ENCODE measurements around the gene RTBDN. TPM values are rescaled to one million over a fixed set of nuclear protein-coding genes. Genes with fewer than 3 reads are reported as not detected.

The RTBDN gene
- polyA plus RNA-seq, 6 donors from 2014 or later = not detected

GRCh38 chr19:12785431-12786031 lies 48.8 kb downstream of the RTBDN start:
- no peak for DNase-seq

DNA sequence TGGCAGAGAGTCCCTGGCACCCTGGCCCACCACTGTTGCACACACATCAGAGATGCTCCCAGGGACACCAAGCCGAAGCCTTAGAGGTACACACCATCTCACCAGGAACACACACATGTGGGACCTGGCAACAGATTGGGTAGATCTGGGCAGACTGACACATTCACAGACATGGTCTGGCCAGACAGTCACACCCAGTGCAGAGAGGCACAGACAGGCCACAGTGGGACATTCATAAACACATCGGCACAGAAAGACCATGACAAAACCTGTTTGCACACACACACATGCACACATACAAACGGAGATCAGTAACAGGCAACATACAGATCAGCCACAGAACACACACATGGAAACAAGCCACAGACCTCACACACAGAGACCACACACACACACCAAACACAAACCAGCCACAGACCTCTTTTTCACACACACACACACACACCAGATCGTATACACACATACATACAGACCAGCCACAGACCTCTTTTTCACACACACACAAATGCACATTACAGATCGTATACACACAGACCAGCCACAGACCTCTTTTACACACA lies 49.4 kb downstream of the RTBDN start:
- ATAC-seq (ENCODE audit: low read depth in 2 of 2) = no peak
- H3K4me3 Mint-ChIP-seq = no peak overlapping the region
- H3K4me1 Mint-ChIP-seq = peaks cover 21 to 41% (median 27%) of the 10 kb centered on the region in 3 donors
- H3K36me3 Mint-ChIP-seq = no peaks in the 10 kb centered on the region
- H3K27me3 Mint-ChIP-seq = no peaks in the 10 kb centered on the region
- DNase-seq = no peak
- no peaks in the 10 kb centered on the region for H3K9me3 Mint-ChIP-seq
- H3K27ac Mint-ChIP-seq = no peak overlapping the region

More at GRCh38 chr19:12785431-12786031, 48.8 kb downstream of the RTBDN start:
- Mint-ChIP-seq H3K27ac (no peak overlapping the region), H3K36me3 (no peaks in the 10 kb centered on the region), H3K4me1 (peaks cover 25 to 43% (median 31%) of the 10 kb centered on the region in 3 donors), H3K4me3 (no peak overlapping the region), H3K27me3 (no peaks in the 10 kb centered on the region), H3K9me3 (no peaks in the 10 kb centered on the region)
- ATAC-seq (ENCODE audit: low read depth in 2 of 2) = no peak

GRCh38 chr19:12784394-12784870 lies 49.9 kb downstream of the RTBDN start:
- Mint-ChIP-seq H3K27ac (no peak overlapping the region), H3K9me3 (no peaks in the 10 kb centered on the region), H3K36me3 (no peaks in the 10 kb centered on the region), H3K4me3 (no peak overlapping the region), H3K27me3 (no peaks in the 10 kb centered on the region), H3K4me1 (peaks cover 22 to 46% (median 28%) of the 10 kb centered on the region in 3 donors)
- ATAC-seq (ENCODE audit: low read depth in 2 of 2) (no peak), DNase-seq (no peak)

DNA sequence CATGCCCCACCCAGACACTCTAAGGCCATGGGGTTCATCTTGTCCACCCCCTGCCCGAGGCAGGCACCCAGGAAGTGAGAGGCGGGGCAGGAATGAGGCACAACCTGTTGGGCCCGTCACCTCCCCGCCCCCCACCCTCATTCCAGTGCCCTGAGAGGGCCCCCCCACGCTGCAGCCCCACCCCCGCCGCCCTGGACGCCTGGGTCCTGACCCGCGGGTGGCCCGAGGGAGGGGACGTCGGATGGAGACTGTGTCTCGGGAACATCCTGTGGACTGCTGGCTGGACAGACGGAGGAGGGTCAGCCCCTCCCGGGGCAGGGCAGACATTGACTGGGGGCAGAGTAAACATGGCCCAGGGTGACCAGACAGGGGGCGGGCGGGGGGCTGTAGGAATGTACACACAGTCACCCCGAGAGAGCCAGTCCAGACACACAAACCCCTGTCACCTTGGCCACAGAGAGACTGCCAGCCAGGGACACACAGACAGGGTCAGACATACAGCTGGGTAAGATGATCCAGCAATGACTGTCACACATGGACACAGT lies 50.5 kb downstream of the RTBDN start:
- H3K4me1 Mint-ChIP-seq = peaks cover 22 to 47% (median 27%) of the 10 kb centered on the region in 3 donors
- H3K36me3 Mint-ChIP-seq = no peaks in the 10 kb centered on the region
- H3K27ac Mint-ChIP-seq = peak overlapping the region in 4 of 6 donors; percentile 94 to 100 (median 98)
- no peaks in the 10 kb centered on the region for H3K27me3 Mint-ChIP-seq
- ATAC-seq (ENCODE audit: low read depth in 2 of 2) = no peak
- no peak for DNase-seq
- no peaks in the 10 kb centered on the region for H3K9me3 Mint-ChIP-seq
- H3K4me3 Mint-ChIP-seq = peak overlapping the region in 6 of 8 donors; percentile 53 to 90 (median 72)

DNA sequence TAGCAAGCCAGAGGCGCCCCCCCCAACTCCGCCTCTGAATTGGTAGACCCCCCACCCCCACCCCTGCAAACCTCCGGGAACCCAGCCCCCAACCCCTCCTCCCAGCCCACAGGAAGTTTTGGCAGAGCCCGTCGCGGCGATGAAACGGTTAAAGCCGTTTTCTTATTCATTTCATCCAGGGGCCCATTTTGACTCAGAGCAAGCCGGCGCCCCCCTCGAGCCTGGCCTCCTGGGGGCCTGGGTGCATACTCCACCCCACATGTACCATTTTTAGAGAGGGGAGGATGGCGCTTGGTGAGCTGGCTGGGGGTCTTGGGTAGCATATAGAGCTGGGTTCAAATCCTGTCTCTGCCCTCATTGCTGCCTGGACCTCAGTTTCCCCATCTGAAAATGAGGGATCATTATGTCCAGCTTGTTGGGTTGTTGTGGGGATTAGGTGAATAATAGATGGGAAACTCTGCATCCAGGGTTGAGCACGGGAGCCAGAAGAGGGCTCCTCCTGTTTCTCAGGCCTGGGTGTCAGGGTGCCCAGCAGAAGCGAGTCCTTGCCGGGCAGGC lies 51.0 kb downstream of the RTBDN start:
- no peaks in the 10 kb centered on the region for H3K9me3 Mint-ChIP-seq
- no peaks in the 10 kb centered on the region for H3K36me3 Mint-ChIP-seq
- H3K27ac Mint-ChIP-seq = peak overlapping the region in 4 of 6 donors; percentile 94 to 100 (median 98)
- peaks cover 22 to 47% (median 24%) of the 10 kb centered on the region in 3 donors for H3K4me1 Mint-ChIP-seq
- H3K27me3 Mint-ChIP-seq = no peaks in the 10 kb centered on the region
- ATAC-seq (ENCODE audit: low read depth in 2 of 2) (no peak), DNase-seq (no peak)
- H3K4me3 Mint-ChIP-seq = peak overlapping the region in 7 of 8 donors; percentile 30 to 90 (median 79)

DNA sequence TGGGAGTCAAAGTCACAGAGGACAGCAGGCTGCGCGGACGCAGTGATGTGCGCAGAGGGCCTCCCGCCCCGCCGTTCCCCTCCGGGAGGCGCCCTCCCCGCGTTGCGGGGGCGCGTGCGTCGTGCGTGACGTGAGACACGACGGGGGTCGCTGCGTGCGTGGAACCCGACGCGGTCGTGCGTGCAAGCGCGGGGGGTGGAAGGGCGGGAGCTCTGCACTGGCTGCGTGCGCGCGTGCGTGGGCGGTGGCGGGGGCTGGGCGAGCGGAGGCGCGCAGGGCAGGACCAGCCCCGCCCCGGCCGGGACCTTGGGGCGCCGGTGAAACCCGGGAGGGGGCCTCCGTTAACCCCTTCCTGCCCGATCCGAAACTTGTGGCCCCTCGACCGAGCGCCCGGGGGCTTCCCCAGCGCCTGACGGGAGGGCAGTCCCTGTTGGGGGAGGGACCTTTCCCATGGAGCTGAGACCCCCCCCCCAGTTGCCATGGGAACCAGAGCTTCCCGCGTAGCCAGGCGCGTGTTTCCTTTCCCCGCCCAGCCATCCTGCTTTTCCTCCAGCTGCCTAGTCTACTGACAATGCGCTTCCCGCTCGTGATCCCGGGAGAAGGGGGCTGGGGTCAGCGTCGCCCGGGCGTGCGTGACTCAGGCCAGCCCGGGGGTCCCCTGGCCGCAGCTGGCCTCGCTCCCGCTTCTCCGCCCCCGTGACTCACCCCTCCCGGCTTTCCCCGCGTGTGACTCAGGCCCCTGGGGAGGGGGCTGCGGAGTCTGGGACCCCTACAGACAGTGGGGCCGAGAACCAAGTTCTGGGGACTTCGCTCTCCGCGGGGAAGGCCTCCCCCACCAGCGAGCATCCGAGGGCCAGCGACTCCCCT lies 51.7 kb downstream of the RTBDN start:
- Mint-ChIP-seq H3K4me3 (peak overlapping the region in 7 of 8 donors; percentile 71 to 95 (median 89)), H3K4me1 (peaks cover 24 to 46% (median 26%) of the 10 kb centered on the region in 3 donors), H3K36me3 (no peaks in the 10 kb centered on the region), H3K27ac (peak overlapping the region in 4 of 6 donors; percentile 98 to 100 (median 99)), H3K9me3 (no peaks in the 10 kb centered on the region), H3K27me3 (no peaks in the 10 kb centered on the region)
- DNase-seq (peak; percentile 98), ATAC-seq (ENCODE audit: low read depth in 2 of 2) (peak in 1 of 2 donors; percentile 48)

DNA sequence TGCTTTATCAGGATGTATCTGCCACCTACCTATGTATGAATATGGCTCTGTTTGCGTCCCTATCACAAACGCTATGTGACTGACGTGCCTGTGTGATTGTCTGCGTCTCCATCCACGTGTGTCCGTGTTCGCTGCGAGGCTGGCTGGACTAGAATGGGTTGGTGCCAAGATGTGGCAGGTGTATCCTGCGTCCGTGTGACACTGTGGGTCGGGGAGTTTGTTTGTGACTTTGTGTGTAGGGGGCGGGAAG lies 52.3 kb downstream of the RTBDN start:
- H3K9me3 Mint-ChIP-seq = no peaks in the 10 kb centered on the region
- peak overlapping the region in 7 of 8 donors; percentile 71 to 95 (median 89) for H3K4me3 Mint-ChIP-seq
- DNase-seq (no peak), ATAC-seq (ENCODE audit: low read depth in 2 of 2) (peak; percentile 71 to 74)
- H3K36me3 Mint-ChIP-seq = no peaks in the 10 kb centered on the region
- no peaks in the 10 kb centered on the region for H3K27me3 Mint-ChIP-seq
- peak overlapping the region in 4 of 6 donors; percentile 98 to 100 (median 99) for H3K27ac Mint-ChIP-seq
- peaks cover 24 to 45% (median 31%) of the 10 kb centered on the region in 3 donors for H3K4me1 Mint-ChIP-seq

DNA sequence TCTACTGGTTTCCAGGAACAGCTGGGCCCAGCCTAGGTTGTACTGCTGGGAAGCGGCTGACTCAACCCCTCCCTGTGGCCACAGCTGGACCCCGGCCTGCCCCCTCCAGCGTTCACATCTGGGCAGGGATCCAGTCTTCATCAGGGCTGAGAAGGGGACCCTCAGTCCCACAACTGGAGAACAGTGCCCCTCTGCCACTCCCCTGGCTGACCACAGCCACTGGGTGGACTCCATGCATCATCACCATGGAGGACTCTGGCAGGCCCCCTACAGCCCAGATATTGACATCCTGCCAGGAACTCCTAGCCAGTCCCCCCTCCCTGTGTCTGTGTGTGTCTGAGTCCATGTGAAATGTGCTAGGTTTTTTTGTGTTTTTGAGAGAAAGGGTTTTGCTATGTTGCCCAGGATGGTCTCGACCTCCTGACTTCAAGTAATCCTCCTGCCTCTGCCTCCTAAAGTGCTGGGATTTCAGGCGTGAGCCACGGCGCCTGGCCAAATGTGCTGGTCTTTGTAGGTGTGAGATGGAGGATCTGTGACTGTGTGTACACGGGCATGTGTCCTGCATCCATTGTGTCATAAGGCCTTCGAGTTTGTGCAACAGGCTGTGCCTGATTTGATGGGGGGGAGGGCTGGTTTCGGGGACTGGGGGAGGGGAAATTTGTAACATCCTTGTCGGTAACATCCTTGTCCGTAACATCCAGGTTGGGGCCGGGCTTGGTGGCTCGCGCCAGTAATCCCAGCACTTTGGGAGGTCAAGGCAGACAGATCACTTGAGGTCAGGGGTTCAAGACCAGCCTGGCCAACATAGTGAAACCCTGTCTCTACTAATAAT lies 55.0 kb downstream of the RTBDN start:
- peak overlapping the region; percentile 51 to 97 (median 90) for H3K27ac Mint-ChIP-seq
- H3K36me3 Mint-ChIP-seq = no peaks in the 10 kb centered on the region
- peak overlapping the region; percentile 26 to 86 (median 58) for H3K4me3 Mint-ChIP-seq
- ATAC-seq (ENCODE audit: low read depth in 2 of 2) (no peak), DNase-seq (no peak)
- peaks cover 24 to 49% (median 36%) of the 10 kb centered on the region in 3 donors for H3K4me1 Mint-ChIP-seq
- H3K27me3 Mint-ChIP-seq = no peaks in the 10 kb centered on the region
- H3K9me3 Mint-ChIP-seq = no peaks in the 10 kb centered on the region

DNA sequence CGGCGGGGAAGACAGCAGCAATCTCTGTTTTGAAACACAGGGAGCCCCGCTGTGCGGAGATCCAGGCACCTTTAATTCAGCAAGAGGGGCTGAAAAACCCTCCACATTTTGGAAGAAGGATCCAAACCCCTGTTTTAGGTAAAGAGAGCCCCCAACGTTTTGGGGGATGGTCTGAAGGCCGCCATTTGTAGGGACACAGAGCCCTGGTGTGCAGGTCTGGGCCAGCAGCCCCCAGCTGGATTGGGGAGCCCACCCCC lies 55.5 kb downstream of the RTBDN start:
- H3K27ac Mint-ChIP-seq = peak overlapping the region; percentile 96 to 99 (median 97)
- H3K27me3 Mint-ChIP-seq = no peaks in the 10 kb centered on the region
- H3K4me1 Mint-ChIP-seq = peaks cover 24 to 51% (median 38%) of the 10 kb centered on the region in 3 donors
- ATAC-seq (ENCODE audit: low read depth in 2 of 2) (no peak), DNase-seq (no peak)
- no peaks in the 10 kb centered on the region for H3K9me3 Mint-ChIP-seq
- no peaks in the 10 kb centered on the region for H3K36me3 Mint-ChIP-seq
- peak overlapping the region in 7 of 8 donors; percentile 82 to 94 (median 86) for H3K4me3 Mint-ChIP-seq

DNA sequence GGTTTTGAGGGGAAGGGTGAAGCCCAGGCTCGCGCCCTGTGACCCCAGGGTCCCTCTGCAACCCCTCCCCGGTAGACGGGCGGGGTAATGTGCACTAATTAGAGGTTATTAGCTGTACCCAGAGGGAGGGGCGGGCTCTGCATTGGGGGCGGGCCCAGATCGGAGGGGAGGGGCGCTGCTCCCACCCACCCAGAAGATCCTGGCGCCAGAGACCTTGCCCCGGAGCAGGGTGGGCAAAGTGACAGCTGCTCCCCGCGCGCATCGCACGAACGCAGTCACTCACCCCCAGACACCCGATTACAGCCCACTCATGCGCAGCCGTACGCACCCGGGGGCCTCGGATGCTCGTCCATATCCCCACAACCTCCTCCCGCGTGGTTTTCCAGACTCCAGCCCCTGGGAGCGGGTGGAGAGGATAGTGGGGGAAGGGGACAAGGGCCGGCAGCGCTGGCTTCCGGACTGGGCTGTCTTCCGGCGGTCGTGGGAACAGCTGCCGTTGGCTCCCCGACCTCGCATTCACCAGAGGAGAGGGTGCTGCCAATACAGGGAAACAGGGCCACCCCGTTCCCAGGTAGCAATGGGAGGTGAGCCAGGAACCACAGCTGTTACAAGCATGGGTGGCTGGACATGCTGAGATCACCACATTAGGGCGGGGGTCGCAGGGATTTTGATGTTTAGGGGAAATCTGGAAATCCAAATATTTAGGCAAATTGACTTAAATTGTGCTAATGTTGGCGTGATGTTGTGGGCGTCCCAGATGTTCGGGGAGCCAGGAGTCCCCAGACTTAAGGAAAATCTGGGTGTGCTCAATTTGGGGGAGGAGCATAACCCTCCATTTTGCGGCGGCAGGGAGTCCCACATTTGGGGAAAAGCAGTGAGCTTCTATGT lies 56.1 kb downstream of the RTBDN start:
- ATAC-seq (ENCODE audit: low read depth in 2 of 2) (peak; percentile 6 to 9), DNase-seq (peak; percentile 71)
- Mint-ChIP-seq H3K4me3 (peak overlapping the region; percentile 82 to 94 (median 88)), H3K4me1 (peaks cover 26 to 53% (median 42%) of the 10 kb centered on the region in 3 donors), H3K36me3 (no peaks in the 10 kb centered on the region), H3K27ac (peak overlapping the region; percentile 96 to 99 (median 97)), H3K27me3 (no peaks in the 10 kb centered on the region), H3K9me3 (no peaks in the 10 kb centered on the region)

- Mint-ChIP-seq H3K36me3 (no peaks in the 10 kb centered on the region), H3K4me1 (peaks cover 26 to 54% (median 42%) of the 10 kb centered on the region in 3 donors), H3K27ac (peak overlapping the region; percentile 96 to 99 (median 97)), H3K27me3 (no peaks in the 10 kb centered on the region), H3K4me3 (peak overlapping the region; percentile 82 to 94 (median 88)), H3K9me3 (no peaks in the 10 kb centered on the region)
- DNase-seq (peak; percentile 84), ATAC-seq (ENCODE audit: low read depth in 2 of 2) (peak; percentile 16 to 20)
These were observed 57.0 kb downstream of the RTBDN start for GRCh38 chr19:12777217-12778016.
